ENCODE results near the gene DCAF12. TPM values are rescaled to one million over a fixed set of nuclear protein-coding genes. Genes with fewer than 3 reads are reported as not detected.

DCAF12 gene
- total and polyA plus RNA-seq, 2 of the 8 experiments (the other 6 are each of a cell fraction or from before 2014, with no cell fraction given) = 22.7 to 29.2 TPM

DNA sequence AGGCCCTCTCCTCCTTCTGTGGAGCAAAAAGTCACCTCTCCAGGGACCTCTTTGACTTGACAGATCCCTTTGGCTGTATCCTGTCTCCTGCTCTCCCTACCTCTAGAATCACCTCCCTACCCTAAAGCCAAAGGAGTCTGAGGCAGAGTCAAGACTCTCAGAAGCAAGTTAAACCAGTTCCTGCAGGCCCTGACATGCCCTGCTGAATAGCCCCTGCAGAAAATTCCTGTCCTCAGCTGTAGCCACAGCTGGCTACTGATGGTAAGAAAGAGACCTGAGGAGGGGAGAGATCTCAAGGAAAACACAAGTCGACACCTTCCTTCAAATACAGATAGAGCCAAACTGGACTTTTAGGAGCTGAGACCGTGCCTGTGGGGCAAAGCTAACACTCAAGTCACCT lies 54.1 kb downstream of the DCAF12 start (continued):
- TF ChIP-seq, protein P1, sequence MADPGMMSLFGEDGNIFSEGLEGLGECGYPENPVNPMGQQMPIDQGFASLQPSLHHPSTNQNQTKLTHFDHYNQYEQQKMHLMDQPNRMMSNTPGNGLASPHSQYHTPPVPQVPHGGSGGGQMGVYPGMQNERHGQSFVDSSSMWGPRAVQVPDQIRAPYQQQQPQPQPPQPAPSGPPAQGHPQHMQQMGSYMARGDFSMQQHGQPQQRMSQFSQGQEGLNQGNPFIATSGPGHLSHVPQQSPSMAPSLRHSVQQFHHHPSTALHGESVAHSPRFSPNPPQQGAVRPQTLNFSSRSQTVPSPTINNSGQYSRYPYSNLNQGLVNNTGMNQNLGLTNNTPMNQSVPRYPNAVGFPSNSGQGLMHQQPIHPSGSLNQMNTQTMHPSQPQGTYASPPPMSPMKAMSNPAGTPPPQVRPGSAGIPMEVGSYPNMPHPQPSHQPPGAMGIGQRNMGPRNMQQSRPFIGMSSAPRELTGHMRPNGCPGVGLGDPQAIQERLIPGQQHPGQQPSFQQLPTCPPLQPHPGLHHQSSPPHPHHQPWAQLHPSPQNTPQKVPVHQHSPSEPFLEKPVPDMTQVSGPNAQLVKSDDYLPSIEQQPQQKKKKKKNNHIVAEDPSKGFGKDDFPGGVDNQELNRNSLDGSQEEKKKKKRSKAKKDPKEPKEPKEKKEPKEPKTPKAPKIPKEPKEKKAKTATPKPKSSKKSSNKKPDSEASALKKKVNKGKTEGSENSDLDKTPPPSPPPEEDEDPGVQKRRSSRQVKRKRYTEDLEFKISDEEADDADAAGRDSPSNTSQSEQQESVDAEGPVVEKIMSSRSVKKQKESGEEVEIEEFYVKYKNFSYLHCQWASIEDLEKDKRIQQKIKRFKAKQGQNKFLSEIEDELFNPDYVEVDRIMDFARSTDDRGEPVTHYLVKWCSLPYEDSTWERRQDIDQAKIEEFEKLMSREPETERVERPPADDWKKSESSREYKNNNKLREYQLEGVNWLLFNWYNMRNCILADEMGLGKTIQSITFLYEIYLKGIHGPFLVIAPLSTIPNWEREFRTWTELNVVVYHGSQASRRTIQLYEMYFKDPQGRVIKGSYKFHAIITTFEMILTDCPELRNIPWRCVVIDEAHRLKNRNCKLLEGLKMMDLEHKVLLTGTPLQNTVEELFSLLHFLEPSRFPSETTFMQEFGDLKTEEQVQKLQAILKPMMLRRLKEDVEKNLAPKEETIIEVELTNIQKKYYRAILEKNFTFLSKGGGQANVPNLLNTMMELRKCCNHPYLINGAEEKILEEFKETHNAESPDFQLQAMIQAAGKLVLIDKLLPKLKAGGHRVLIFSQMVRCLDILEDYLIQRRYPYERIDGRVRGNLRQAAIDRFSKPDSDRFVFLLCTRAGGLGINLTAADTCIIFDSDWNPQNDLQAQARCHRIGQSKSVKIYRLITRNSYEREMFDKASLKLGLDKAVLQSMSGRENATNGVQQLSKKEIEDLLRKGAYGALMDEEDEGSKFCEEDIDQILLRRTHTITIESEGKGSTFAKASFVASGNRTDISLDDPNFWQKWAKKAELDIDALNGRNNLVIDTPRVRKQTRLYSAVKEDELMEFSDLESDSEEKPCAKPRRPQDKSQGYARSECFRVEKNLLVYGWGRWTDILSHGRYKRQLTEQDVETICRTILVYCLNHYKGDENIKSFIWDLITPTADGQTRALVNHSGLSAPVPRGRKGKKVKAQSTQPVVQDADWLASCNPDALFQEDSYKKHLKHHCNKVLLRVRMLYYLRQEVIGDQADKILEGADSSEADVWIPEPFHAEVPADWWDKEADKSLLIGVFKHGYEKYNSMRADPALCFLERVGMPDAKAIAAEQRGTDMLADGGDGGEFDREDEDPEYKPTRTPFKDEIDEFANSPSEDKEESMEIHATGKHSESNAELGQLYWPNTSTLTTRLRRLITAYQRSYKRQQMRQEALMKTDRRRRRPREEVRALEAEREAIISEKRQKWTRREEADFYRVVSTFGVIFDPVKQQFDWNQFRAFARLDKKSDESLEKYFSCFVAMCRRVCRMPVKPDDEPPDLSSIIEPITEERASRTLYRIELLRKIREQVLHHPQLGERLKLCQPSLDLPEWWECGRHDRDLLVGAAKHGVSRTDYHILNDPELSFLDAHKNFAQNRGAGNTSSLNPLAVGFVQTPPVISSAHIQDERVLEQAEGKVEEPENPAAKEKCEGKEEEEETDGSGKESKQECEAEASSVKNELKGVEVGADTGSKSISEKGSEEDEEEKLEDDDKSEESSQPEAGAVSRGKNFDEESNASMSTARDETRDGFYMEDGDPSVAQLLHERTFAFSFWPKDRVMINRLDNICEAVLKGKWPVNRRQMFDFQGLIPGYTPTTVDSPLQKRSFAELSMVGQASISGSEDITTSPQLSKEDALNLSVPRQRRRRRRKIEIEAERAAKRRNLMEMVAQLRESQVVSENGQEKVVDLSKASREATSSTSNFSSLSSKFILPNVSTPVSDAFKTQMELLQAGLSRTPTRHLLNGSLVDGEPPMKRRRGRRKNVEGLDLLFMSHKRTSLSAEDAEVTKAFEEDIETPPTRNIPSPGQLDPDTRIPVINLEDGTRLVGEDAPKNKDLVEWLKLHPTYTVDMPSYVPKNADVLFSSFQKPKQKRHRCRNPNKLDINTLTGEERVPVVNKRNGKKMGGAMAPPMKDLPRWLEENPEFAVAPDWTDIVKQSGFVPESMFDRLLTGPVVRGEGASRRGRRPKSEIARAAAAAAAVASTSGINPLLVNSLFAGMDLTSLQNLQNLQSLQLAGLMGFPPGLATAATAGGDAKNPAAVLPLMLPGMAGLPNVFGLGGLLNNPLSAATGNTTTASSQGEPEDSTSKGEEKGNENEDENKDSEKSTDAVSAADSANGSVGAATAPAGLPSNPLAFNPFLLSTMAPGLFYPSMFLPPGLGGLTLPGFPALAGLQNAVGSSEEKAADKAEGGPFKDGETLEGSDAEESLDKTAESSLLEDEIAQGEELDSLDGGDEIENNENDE (IDR thresholded peaks at IDR 0.05; ENCODE audit: insufficient replicate concordance, low read length) = no peak
- no peak for TF ChIP-seq SP2 (IDR thresholded peaks at IDR 0.05; ENCODE audit: low read length)
- TF ChIP-seq, protein P2, sequence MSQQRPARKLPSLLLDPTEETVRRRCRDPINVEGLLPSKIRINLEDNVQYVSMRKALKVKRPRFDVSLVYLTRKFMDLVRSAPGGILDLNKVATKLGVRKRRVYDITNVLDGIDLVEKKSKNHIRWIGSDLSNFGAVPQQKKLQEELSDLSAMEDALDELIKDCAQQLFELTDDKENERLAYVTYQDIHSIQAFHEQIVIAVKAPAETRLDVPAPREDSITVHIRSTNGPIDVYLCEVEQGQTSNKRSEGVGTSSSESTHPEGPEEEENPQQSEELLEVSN (IDR thresholded peaks at IDR 0.05) = no peak
- peak; percentile 50; the same call in 1 of the 2 replicates for TF ChIP-seq SP1 (IDR thresholded peaks at IDR 0.05; ENCODE audit: low read depth, low read length)
- TF ChIP-seq, protein P3, sequence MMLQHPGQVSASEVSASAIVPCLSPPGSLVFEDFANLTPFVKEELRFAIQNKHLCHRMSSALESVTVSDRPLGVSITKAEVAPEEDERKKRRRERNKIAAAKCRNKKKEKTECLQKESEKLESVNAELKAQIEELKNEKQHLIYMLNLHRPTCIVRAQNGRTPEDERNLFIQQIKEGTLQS (IDR thresholded peaks at IDR 0.05; ENCODE audit: insufficient read depth, low read depth, low read length) = no peak
- TF ChIP-seq CBX8 (IDR thresholded peaks at IDR 0.05; ENCODE audit: borderline replicate concordance, low read depth, low read length) = no peak
- TF ChIP-seq BCL11A (IDR thresholded peaks at IDR 0.05; ENCODE audit: low read depth in 2 of 2, low read length in 2 of 2) = no peak
- TF ChIP-seq POU5F1 (IDR thresholded peaks at IDR 0.05; ENCODE audit: low read depth, low read length) = no peak
- peak in 1 of 2 experiments; percentile 38; a peak in 1 of 3 replicates for TF ChIP-seq POLR2A (IDR thresholded peaks at IDR 0.05; ENCODE audit: control extremely low read depth in 1 of 2, low read depth in 2 of 2, low read length in 2 of 2)
